Nephron (organoid): Measurements from ENCODE around the gene NBEAL2.

ENCODE experiments used
- H3K27ac Mint-ChIP-seq, 3 experiments: 2 replicates each; pipeline ENCODE4 v1.8.0; 2020; ENCODE audit warnings: mixed read lengths in 3 of 3, mild to moderate bottlenecking in 2 of 3, moderate library complexity in 1 of 3
- H3K27me3 Mint-ChIP-seq: 2 replicates; pipeline ENCODE4 v1.8.0; 2021; ENCODE audit warnings: low read depth, mild to moderate bottlenecking, moderate library complexity, mixed read lengths
- H3K36me3 Mint-ChIP-seq: 2 replicates; pipeline ENCODE4 v1.8.0; 2020; ENCODE audit warnings: low read depth, mixed read lengths
- H3K4me1 Mint-ChIP-seq: 2 replicates; pipeline ENCODE4 v1.8.0; 2020; ENCODE audit warnings: mixed read lengths
- H3K4me3 Mint-ChIP-seq, 3 experiments: 2 replicates each; pipeline ENCODE4 v1.8.0; 2020; ENCODE audit warnings: mild to moderate bottlenecking in 3 of 3, mixed read lengths in 3 of 3, moderate library complexity in 2 of 3
- H3K9me3 Mint-ChIP-seq: 2 replicates; pipeline ENCODE4 v1.8.0; 2020; ENCODE audit warnings: mixed read lengths
- TF ChIP-seq, protein P1 (sequence below), 3 experiments: fragments of 200-600 bp; sonication (generic); IDR thresholded peaks; one replicate each; pipeline ENCODE4 v1.5.0; 2021; ENCODE audit warnings: antibody characterized with exemption in 3 of 3; ENCODE audit not compliant: unreplicated experiment in 3 of 3

Gene NBEAL2

DNA sequence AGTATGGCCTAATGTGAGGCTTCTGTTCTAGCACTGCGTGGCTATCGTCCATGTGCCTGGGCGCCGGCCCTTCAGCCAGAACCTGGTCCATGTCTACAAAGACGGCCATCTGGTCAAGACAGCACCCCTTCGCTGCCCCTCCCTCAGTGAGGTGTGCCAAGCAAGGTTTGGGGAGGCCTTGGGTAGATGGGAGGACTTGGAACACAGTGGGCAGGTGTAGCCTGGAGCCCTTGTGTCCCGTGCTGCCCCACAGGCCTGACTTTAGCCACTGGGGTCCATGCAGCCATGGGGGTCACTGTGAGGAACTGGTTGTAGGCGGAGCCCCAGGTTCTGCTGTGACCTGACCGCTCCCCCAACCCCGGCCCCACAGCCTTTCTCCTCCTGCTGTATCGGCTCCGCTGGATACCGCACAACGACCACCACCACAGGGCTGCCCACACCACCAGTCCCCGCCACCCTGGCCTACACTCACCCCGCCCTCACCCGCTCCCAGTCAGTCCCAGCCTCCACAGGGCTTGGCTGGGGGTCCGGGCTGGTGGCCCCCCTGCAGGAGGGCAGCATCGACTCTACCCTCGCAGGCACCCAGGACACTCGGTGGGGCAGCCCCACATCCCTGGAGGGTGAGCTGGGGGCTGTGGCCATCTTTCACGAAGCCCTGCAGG, 16.6 kb downstream of the NBEAL2 start:
- H3K4me3 Mint-ChIP-seq, result no peak overlapping the region
- H3K4me1 Mint-ChIP-seq, result no peaks in the 10 kb centered on the region
- H3K9me3 Mint-ChIP-seq, result no peaks in the 10 kb centered on the region
- H3K27ac Mint-ChIP-seq, result no peak overlapping the region
- H3K27me3 Mint-ChIP-seq, result peaks cover under 1% of the 10 kb centered on the region
- H3K36me3 Mint-ChIP-seq, result no peaks in the 10 kb centered on the region
- TF ChIP-seq, protein P1, sequence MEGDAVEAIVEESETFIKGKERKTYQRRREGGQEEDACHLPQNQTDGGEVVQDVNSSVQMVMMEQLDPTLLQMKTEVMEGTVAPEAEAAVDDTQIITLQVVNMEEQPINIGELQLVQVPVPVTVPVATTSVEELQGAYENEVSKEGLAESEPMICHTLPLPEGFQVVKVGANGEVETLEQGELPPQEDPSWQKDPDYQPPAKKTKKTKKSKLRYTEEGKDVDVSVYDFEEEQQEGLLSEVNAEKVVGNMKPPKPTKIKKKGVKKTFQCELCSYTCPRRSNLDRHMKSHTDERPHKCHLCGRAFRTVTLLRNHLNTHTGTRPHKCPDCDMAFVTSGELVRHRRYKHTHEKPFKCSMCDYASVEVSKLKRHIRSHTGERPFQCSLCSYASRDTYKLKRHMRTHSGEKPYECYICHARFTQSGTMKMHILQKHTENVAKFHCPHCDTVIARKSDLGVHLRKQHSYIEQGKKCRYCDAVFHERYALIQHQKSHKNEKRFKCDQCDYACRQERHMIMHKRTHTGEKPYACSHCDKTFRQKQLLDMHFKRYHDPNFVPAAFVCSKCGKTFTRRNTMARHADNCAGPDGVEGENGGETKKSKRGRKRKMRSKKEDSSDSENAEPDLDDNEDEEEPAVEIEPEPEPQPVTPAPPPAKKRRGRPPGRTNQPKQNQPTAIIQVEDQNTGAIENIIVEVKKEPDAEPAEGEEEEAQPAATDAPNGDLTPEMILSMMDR (IDR thresholded peaks at IDR 0.05; ENCODE audit: unreplicated experiment in 3 of 3), result no peak

DNA sequence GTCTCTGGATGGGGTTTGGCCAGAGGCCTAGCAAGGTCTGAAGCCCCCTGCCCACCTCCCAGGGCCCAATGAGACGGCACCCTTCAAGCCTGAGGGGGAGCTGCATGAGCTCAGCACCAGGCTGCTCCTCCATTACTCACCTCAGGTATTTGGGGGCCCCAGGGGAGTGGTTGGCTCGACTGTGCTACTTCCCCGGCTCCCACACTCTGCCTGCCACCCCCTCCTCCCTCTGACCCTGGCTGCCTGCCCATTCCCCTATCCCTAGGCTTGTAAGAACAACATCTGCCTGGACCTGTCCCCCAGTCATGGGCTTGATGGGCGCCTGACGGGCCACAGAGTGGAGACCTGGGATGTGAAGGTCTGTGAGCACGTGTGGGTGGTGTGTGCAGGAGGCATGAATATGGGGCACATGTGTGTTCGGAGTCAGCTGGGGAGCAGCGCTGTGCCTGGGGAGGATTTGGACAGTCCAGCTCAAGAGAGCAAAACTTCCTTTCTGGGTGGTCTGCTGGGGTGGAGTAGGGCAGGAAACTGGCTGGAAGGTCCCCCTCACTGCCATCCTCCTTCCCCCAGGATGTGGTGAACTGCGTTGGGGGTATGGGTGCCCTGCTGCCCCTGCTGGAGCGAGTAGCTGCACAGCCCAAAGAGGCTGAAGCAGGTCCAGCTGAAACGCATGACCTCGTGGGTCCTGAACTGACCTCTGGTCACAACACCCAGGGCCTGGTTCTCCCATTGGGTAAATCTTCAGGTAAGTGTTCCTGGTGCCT, 17.4 kb downstream of the NBEAL2 start:
- no peaks in the 10 kb centered on the region for H3K4me1 Mint-ChIP-seq
- TF ChIP-seq, protein P1 (IDR thresholded peaks at IDR 0.05; ENCODE audit: unreplicated experiment in 3 of 3), result no peak
- no peak overlapping the region for H3K4me3 Mint-ChIP-seq
- H3K27me3 Mint-ChIP-seq, result no peaks in the 10 kb centered on the region
- no peaks in the 10 kb centered on the region for H3K9me3 Mint-ChIP-seq
- no peak overlapping the region for H3K27ac Mint-ChIP-seq
- H3K36me3 Mint-ChIP-seq, result no peaks in the 10 kb centered on the region

DNA sequence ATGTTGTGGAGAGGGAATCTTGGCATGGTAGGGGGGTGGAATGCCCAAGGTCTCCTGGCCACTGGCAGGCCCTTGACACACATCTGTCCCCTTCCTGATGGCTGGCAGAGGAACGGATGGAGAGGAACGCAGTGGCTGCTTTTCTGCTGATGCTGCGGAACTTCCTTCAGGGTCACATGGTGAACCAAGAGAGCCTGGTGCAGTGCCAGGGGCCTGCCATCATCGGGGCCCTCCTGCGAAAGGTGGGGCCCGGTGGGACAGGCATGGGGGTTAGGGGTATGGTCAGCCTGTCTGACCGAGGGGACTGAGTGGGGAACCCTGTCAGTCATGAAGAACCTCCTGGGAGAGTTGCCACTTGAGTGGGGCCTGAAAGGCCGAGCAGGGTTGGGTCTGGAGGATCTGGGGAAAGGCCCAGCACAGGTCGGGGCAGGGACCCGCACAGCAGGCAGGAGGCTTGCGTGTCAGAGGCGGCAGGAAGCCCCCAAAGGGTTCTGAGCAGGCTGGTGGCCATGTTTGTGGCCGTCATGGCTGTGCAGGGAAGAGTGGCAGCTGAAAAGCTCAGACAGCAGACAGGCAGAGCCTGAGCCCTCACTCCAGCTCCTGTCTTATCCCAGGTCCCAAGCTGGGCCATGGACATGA, 18.1 kb downstream of the NBEAL2 start:
- TF ChIP-seq, protein P1 (IDR thresholded peaks at IDR 0.05; ENCODE audit: unreplicated experiment in 3 of 3), result no peak
- H3K4me1 Mint-ChIP-seq, result no peaks in the 10 kb centered on the region
- H3K9me3 Mint-ChIP-seq, result no peaks in the 10 kb centered on the region
- no peak overlapping the region for H3K4me3 Mint-ChIP-seq
- no peaks in the 10 kb centered on the region for H3K27me3 Mint-ChIP-seq
- H3K27ac Mint-ChIP-seq, result no peak overlapping the region
- no peaks in the 10 kb centered on the region for H3K36me3 Mint-ChIP-seq

DNA sequence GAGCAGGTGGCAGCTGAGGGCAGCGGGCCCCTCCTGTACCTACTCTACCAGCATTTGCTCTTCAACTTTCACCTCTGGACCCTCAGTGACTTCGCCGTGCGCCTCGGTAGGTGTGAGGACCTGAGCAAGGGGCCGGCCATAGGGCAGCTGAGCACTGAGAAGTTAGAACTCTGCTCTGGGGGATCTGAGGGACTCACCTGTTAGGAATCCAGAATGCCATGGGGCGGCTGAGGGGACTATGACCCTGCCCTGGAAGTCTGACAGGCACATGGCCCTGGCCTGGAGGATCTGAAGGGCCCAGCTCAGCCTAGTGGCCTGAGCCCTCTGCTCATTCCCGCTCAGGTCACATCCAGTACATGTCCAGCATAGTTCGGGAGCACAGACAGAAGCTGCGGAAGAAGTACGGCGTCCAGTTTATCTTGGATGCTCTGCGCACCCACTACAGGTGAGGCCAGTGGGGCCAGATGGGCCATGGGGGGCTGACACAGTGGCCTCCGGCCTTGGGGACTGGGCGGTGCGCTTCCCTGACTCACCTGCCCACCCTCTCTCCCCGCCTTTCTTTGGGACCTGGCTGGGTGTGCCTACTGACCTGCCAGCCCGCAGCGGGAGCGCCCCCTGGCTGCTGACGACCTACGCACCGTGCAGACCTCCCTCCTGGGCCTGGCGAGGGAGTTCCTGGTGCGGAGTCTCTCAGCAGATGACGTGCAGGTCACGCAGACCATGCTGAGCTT, 18.8 kb downstream of the NBEAL2 start:
- no peak overlapping the region for H3K4me3 Mint-ChIP-seq
- no peaks in the 10 kb centered on the region for H3K36me3 Mint-ChIP-seq
- no peaks in the 10 kb centered on the region for H3K27me3 Mint-ChIP-seq
- H3K9me3 Mint-ChIP-seq, result no peaks in the 10 kb centered on the region
- H3K4me1 Mint-ChIP-seq, result no peaks in the 10 kb centered on the region
- H3K27ac Mint-ChIP-seq, result no peak overlapping the region
- TF ChIP-seq, protein P1 (IDR thresholded peaks at IDR 0.05; ENCODE audit: unreplicated experiment in 3 of 3), result peak; percentile 62 to 72 (median 72)

DNA sequence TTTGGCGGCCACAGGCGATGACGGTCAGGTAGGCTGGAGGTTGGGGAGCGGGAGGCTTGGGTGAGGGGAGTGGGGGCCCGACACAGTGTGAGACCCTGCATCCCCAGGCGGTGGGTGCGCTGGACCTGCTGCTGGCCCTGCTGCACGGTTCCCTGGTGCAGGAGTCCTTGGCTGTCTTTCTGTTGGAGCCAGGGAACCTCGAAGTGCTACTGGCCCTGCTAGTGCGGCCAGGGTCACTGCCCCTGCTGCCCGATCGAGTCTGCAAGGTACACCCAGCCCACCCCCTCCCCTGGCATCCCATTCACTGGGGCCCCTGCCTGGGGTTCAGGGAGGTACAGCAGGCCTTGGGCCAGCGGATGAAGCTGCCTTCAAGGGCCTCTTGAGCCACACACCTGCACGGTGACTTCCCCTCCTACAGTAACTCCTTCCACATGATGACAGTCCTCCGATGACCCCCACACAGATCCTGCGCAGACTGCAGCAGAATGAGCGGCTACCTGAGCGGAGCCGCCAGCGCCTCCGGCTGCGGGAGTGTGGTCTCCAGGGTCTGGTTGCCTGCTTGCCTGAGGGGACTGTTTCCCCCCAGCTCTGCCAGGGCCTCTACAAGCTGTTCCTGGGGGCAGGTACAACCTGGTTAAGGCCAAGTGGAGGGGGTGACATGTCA, 19.5 kb downstream of the NBEAL2 start:
- no peak overlapping the region for H3K4me3 Mint-ChIP-seq
- H3K4me1 Mint-ChIP-seq, result no peaks in the 10 kb centered on the region
- H3K27ac Mint-ChIP-seq, result no peak overlapping the region
- H3K27me3 Mint-ChIP-seq, result no peaks in the 10 kb centered on the region
- H3K9me3 Mint-ChIP-seq, result no peaks in the 10 kb centered on the region
- TF ChIP-seq, protein P1 (IDR thresholded peaks at IDR 0.05; ENCODE audit: unreplicated experiment in 3 of 3), result peak in 1 of 3 experiments; percentile 16
- H3K36me3 Mint-ChIP-seq, result no peaks in the 10 kb centered on the region
